DLD1 (cell line): ENCODE measurements around the gene CEP295NL.
"Not testable (repeated sequence)": the region's sequence is repeated elsewhere in the genome, so short reads cannot be mapped to it uniquely, and the experiment has no call there.

Experiments used
- in situ Hi-C: cut with HindIII; loops from 2 replicates; pipeline ENCODE4 v1.10.0; 2017; ENCODE audit warnings: low sequenced_read_pairs

Gene CEP295NL

DNA sequence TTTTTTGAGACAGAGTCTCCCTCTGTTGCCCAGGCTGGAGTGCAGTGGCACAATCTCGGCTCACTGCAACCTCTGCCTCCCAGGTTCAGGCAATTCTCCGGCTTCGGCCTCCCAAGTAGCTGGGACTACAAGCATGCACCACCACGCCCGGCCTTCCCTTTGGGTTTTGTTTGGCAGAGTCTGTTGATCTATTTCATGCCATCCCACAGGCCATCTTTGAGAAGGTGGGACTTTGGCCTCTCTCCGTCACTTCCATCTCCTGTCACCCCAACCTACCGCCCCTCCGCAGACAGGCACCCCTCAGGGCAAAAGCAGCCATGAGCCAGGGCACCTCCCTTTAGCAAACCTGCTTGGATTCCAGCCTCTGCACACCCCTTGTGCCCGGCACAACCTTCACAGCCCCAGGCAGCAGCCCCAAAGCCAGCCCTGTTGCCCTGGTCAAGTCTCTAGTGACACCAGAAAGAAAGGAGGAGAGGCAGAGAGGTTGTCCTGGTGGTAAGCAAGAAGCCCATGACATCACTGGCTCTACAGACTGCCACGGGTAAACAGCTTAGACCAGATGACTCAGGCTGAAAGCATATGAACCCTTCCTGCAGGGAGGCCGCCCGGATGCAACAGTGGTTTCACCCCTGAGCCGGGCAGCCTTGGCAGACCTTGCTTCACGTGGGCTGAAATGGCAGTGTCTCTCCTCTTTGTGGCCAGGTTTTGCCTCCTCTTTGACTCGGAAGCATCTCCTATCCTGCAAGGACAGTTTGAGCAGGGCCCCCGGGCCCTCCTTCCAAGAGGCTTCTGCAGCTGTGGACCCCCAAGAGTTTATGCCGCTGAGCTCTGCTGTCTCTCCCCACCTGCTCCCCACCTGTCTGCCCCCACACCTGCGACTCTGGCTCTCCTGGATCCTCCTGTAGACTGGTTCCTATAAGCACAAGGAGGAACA, 30.3 kb upstream of the CEP295NL start:
- in situ Hi-C loops = no loop called here

DNA sequence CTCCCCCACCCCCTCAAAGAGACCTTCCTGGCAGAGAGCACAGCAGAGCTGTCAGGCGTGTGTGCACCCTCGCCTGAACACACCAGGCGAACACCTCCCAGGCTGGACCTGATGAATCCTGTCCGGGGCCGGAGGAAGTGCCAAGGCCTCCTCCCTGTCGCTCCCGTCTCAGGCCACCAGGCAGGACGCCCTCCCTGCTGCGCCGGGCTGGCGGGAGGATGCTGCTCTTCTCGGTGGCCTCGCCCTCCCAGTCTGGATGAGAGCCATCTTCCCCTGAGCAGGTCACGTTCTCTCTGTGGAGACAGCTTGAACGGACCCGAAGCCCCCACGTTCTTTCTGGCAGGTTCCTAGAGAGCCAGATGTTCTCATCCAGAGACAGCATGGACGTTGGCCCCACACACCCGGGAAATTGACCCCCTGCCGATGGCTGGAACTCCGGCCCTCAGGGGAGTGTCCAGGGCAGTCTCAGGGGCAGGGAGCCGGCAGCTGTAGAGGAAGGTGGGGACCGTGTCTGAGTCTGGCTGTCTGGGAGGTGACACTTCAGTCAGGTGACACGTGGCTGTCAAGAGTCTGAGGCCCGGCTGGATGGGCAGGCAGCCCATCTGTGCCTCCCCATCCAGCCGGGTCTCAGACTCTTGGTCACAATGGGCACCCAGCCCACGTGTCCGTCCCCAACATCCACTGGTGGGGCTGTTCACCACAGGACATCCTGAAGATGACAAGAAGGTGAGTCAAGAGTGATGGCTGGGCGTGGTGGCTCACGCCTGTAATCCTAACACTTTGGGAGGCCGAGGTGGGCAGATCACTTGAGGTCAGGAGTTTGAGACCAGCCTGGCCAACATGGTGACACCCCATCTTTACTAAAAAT, 27.1 kb upstream of the CEP295NL start:
- in situ Hi-C loops = no loop called here

DNA sequence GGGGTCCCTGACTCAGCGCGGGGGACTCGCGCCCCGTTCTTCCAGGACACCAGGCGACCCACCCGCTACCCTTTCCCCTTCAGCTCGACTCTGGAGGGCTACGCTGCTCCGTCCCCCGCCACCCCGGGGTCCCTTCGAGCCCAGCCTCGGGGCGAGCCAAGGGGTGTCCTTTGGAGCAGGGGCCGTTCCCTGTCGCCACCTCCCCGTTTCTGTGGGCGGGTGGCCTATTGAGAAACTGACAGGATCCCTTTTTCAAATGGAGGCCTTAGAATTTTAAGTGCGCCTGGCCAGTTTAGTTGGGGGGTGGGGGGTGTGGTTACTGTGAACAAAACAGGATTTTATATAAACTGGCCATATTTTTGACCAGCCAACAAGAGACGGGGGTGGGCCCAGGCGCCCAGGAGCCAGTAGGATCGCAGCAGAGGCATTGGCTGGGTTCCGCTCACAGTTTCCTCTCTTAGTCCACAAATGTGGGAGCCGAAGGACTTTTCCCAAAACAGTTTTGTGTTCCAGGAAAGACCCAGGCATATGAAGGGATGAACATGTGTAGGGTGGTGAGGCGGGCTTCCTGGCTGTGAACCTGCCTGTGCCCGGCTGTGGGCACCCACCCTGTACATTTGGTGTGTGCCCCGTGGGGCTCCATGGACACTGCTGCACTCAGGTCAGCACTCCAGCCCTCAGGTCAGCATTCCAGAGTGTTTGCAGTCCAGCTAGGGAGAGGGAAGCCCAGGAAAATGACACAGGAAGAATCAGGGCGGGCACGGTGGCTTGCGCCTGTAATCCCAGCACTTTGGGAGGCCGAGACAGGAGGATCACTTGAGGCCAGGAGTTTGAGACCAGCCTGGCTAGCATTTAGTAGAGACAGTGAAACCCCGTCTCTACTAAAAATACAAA, 22.9 kb upstream of the CEP295NL start:
- in situ Hi-C loops = no loop called here

DNA sequence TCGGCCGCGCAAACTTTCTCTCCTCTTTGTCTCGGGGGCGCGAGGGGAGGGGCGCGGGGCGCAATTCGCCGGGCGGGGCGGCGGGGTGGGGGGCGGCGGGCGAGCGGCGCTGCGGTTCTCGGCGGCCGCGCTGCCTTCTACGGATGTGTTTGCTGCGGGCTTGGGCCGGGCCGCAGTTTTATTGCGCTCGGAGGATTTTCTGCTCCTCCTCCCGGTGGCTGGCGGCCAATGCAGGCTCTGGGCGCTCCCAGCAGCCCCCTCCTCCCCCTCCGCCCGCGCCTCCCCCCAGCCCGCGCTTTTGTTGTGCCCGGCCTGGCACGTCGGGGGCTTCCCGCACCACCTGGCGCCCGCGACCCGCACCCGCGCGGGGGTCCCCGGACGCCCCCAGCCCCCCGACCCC, 22.2 kb upstream of the CEP295NL start, which contains the start of gene TIMP2:
Gene TIMP2 (minus strand): TSS at position 154 of the 400 bp plus-strand sequence. CDS start 299 bp downstream, outside the sequence.
- in situ Hi-C loops = no loop called here

DNA sequence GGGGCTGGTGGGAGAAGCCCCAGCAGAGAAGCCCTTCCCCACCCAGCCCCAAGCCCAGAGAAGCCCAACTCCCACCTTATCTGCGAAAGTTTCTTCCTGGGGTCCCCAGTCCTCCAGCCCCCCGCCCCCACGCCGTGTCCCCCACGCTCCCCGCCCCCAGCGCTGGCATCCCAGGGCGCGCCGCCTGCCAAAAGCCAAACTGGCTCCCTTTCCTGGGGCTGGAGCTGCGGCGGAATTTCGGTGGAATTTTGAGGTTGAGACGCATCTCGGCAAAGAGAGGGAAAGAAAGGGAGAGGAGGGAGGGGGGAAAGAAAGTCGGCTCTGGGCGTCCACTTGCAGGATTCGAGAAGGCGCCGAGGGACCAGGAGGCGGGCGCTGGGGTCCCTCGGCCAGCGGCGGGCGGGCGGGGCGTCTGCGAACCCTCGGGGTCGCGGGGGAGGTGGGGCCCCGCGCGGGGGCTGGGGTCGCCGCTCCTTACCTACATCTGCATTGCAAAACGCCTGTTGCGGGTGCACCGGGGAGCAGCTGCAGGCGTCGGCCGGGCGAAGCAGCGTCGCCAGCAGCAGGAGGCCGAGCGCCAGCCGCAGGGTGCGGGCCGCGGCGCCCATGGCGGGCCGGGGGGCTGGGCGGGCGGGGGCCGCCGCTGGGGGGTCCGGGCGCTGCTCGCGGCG, 21.6 kb upstream of the CEP295NL start:
- in situ Hi-C loops = no loop called here

DNA sequence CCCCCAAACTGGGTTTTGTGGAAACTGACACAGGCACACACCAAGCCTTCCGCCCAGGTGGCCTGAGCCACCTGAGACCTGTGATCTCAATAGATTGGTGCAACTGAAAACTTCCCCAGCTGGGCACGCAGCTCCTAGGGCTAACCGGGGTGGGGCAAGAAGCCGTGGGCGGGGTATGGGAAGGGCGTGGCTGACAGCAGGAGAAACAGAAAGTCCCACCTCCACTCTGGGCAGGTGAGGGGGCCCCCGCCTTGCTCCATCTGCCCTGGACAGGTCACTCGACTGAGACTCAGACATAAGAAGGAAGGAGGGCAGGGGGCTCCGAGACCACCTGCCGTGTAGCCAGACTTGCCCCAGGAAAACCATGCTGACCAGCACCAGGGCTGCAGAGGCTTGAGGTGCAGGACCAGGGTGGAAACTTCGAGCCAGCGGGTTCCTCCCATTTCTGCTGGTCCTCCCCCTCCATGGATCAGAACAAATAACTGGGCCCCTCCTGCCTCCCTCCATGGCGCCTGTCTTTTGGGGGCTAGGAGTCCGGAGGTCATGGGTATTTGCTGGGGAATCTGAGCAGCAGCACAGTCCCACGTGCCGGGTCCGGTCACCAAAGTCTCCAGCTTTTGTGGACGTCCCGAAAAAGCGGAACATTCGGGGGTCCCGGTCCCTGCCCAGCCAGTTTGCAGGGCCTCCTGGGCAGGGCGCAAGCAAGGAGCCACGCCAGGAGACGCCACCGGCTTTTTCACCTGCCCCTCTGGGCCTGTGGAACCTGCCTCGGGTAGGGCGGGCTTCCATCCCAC, 20.9 kb upstream of the CEP295NL start:
- in situ Hi-C loops = no loop called here

DNA sequence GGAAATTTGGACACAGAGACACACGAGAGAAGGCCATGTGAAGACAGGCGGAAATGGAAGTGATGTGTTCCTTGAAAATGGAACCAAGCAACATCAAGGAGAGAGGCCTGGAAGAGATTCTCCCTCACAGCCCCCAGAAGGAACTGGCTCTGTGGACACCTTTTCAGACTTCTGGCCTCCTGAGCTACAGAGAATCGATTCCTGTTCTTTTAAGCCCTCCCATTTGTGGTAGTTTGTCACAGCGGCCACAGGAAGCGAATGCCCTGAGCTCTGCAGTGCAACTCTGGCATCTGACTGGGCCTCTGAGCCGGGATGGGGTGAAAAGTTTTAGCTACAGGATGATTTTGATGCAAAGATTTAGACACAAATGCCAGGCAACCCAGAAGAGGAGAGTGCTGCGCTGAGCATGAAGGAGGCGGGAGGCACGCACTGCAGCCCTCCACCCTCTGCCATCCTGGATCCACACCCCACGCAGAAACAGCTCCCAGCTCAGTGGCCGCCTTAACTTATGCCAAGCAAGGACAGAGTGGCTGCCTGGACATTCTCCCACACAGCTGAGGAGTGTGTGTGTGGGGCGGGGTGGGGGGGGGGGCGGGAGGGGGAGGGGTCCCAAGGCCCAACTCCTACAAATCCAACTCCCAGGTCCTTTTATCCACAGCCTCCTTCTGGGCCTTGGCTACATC, 20.0 kb upstream of the CEP295NL start:
- in situ Hi-C loops = no loop called here

DNA sequence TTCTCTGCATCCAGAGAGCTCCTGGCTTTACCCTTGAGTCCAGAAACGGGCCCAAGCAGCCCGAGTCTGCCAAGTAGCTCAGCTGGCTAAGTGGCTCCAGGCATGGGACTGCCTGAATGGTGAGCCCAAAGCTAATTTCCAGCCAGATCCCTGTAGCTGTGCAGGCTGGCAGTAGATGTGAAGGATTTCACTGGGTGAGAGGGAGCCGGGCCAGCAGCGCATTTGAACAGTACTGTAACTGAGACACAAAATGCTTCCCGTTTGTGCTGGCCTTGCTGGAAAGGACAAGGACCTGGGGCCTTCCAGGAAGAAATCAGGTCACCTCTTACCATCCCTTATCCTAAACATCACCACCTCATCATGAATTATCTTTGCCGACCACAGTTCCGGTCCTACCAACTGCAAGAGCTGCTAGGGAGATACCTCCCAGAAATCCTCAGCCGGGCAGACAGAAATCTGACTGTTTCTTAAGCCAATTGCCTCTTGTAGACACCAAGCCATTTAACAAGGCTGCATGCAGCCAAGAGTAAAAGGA, 18.5 kb upstream of the CEP295NL start:
- in situ Hi-C loops = no loop called here

DNA sequence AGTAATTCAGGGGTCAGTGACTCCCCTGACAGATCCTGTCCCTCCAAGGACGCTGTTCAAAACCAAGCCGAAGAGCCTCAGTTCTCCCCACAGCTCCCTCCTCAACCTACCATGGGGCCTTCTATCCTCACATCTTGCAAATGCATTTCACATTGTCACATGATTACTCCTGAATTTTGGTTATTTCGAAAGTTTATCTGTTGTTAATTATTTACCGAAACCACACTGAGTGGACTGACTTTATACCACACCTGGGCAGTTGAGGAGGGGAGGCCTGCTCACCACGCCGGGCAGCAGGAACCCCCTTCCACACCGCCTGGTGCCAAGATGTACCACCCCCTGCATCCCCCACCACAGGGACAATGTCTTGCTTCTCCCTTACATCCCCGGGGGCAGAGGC, 17.5 kb upstream of the CEP295NL start:
- in situ Hi-C loops = no loop called here

DNA sequence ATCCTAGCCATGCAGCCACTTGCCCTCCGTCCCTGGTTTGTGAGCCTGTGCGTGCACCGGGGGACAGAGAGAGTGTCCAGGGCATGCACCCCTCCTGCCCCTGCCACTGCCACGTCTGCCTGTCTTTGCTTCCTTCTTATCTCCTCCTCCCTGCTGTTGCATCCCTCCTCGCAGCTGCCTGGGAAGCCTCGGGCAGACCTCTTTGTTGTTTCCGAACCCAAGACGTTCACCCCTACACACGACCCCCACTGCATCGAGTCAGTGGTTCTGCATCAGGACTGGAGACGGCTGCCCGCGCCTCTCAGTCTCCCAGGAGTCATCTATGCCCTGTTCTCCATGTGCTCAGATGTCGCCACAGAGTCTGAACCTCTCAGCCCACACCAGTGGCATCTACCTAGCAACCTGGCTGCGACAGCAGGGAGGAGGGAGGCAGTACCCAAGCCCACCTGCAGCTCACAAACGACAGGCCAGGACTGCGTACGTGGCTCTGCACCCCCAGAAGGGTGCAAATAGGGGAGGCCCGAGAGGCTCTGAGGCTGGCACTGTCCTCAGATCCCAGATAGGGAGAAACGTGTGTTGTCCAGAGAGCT, 17.0 kb upstream of the CEP295NL start:
- in situ Hi-C loops = no loop called here

DNA sequence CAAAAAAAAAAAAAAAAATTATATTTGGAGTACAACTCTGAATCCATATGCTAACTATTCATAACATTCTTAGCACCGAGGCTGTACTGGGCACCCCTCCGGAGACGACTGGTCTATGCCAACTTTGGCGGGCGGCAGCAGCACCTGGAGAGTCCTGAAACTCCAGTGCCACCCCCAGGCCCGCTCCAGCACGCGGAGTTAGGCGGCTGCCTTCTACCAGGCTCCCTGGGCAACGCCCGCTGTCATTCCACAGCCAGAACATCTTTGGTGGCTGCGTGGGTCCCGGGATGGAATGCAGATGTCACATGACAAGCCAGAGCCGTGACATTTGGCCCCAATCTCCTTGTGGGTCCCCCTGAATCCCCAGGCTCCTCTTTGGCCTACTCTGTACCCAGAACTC, 16.0 kb upstream of the CEP295NL start:
- in situ Hi-C loops = no loop called here

DNA sequence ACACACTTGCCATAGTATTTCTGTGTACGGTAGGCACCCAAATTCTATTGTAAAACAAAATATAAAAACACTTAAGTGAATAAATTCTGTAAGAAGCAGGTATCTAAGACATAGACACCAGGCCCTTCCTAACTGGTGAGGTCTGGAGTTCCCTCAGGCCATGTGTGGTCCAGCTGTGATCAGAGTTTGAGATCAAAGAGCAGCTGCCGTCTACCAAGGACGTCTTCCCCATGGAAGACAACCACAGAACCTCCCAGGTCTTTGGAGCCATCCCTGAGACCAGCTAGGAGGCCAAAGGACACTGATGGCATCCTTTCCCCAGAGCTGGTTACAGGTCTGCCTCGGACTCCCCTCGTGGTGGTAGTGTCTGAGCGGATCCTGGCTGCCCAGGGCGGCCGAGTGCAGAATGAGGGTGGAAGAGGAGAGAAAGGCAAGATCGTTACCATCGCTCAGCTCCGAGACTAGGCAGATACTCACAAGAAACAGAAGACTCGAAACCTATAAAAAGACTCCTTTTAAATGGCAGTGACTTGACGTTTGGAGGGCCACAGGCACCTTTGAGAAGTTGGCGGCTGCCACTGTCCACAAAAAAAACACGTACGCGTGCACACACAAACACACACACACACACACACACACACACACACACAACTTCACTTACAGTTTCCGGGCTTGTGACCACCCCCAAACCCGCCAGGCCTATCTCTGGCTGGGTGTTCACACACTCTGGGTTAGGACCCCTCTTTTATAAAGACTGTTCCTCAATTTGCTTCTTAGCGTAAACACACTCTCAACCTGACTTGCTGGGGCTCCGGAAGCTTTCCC, 14.7 kb upstream of the CEP295NL start:
- in situ Hi-C loops = no loop called here

DNA sequence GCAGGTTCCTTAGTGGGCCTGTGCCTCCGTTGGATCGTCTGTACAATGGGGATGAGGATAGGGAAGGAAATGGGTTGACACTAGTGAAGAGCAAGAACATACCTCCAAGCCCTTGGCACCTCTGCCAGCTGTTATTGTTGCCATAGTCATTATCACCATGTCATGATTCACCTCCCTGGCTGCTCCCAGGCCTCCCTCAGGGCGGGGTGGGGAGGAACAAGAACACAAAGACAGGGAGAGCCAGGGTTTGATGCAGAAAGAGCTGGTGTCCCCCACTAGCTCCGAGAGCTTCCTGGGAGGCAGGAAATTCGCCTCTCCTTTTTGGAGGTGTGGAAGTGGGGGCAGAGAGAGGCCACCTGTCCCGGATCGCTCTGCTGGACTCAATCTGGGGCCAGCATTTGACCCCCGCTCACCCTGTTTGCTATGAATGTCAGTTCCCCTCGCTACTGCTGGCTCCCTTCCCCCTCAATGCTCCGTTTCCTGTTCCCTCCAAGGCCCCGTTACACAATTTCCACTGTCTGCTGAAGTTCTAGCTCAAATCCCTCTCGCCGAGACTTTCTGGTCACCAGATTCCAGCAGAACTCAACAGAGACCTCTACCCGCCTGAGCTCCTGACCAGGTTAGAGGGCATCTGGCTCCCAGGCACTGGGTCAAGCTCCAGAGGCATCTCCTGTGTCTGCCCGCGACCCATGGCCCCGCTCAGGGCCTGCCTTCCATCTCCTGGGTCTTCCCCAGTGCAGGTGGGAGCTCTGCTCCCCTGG, 13.1 kb upstream of the CEP295NL start:
- in situ Hi-C loops = no loop called here

DNA sequence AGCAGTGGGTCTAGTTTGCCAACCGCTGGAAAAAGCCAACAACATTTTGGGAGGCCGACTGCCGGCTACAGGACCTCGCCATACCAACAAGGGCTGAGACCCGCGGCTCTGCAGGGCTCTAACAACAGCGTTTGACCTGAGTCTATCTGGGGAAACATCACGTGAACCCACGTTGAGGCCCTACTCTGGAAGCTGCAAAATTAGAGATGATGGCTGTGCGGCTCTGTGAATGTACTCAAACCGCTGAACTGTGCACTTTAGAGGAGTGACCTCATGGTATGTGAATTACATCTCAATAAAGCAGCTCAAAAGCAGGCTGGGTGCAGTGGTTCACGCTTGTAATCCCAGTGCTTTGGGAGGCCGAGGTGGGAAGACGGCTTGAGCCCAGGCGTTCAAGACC, 10.1 kb upstream of the CEP295NL start:
- in situ Hi-C loops = no loop called here

DNA sequence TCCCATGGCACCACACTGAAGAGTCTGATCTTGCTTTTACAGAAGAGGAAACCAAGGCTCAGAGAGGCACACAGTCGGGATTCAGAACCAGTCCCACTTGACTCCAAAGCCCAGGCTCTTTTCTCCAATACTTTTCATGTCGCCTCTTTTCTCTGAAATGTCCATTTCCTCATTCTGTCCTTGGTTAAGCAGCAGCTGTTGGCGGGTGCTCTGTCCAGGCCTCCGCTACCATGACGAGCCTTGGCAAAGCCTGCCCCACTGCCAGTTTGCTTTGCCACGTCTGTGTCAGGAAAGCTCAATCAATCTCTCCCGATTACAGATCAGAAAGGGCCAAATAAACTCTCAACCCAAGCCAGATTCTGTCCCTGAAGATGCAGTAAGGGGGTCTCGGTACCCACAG, 9.1 kb upstream of the CEP295NL start:
- in situ Hi-C loops = no loop called here

DNA sequence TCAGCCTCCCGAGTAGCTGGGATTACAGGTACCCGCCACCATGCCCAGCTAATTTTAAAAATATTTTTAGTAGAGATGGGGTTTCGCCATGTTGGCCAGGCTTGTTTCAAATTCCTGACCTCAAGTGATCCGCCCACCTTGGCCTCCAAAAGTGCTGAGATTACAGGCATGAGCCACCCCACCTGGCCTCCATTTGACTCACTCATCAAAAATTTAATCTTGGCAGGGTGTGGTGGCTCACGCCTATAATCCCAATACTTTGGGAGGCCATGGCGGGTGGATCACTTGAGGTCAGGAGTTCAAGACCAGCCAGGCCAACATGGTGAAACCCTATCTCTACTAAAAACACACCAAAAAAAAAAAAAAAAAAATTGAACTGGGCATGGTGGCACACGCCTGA, 8.5 kb upstream of the CEP295NL start:
- in situ Hi-C loops = not testable (repeated sequence)
